Caco-2 (cell line): ENCODE measurements around the gene NLK. TPM values are rescaled to one million over a fixed set of nuclear protein-coding genes. Genes with fewer than 3 reads are reported as not detected.
"Not testable (repeated sequence)": the region's sequence is repeated elsewhere in the genome, so short reads cannot be mapped to it uniquely, and the experiment has no call there.

Experiments
- BruUV-seq: library from RNA; stranded (reverse); fragments of 400-500 nt; replicated peaks from 2 replicates; lab custom pipeline; 2021; lab: Mats Ljungman, UMichigan
- CTCF ChIA-PET: fragments of 300-600 bp; sonication (Branson Sonifier 250); formaldehyde crosslinking; loops from one replicate; lab custom pipeline; 2022; ENCODE audit warnings: antibody characterized with exemption; lab: Charles Lee
- POLR2A ChIA-PET: fragments of 300-600 bp; sonication (Branson Sonifier 250); formaldehyde crosslinking; loops from one replicate; lab custom pipeline; 2022; ENCODE audit warnings: antibody characterized with exemption; lab: Charles Lee
- DNase-seq, 2 experiments: peaks; one replicate each; pipeline versions ENCODE4 v3.0.0 to v3.0.0-alpha.2; 2020 to 2022
- H3K27me3 ChIP-seq: replicated peaks from 2 replicates; pipeline ENCODE4 v1.6.0; 2011; ENCODE audit warnings: low read length; ENCODE audit not compliant: control insufficient read depth, insufficient read depth
- H3K36me3 ChIP-seq: 2 replicates; pipeline ENCODE4 v1.5.1; 2011; ENCODE audit warnings: low read length; ENCODE audit not compliant: control insufficient read depth, insufficient read depth
- H3K4me1 ChIP-seq: fragments of 250-450 bp; sonication (Bioruptor Pico); 2 replicates; pipeline ENCODE4 v1.5.1; 2020; ENCODE audit warnings: mild to moderate bottlenecking
- H3K4me3 ChIP-seq: 2 replicates; pipeline ENCODE4 v1.5.1; 2011; ENCODE audit warnings: low read depth, mild to moderate bottlenecking, control low read depth, low read length
- H3K9me3 ChIP-seq: fragments of 250-450 bp; sonication (Bioruptor Pico); 2 replicates; pipeline ENCODE4 v1.5.1; 2020; ENCODE audit warnings: mild to moderate bottlenecking, moderate library complexity
- H3K27ac Mint-ChIP-seq: one replicate; pipeline ENCODE4 v1.8.0; 2022; ENCODE audit warnings: mixed read lengths; ENCODE audit not compliant: unreplicated experiment
- H3K27me3 Mint-ChIP-seq: one replicate; pipeline ENCODE4 v1.8.0; 2022; ENCODE audit warnings: mixed read lengths; ENCODE audit not compliant: insufficient read depth, unreplicated experiment
- H3K36me3 Mint-ChIP-seq: one replicate; pipeline ENCODE4 v1.8.0; 2022; ENCODE audit warnings: mild to moderate bottlenecking, mixed read lengths; ENCODE audit not compliant: insufficient read depth, unreplicated experiment
- H3K4me1 Mint-ChIP-seq: one replicate; pipeline ENCODE4 v1.8.0; 2022; ENCODE audit warnings: low read depth, mixed read lengths; ENCODE audit not compliant: unreplicated experiment
- H3K4me3 Mint-ChIP-seq: one replicate; pipeline ENCODE4 v1.8.0; 2022; ENCODE audit warnings: mild to moderate bottlenecking, moderate library complexity, mixed read lengths; ENCODE audit not compliant: unreplicated experiment
- H3K9me3 Mint-ChIP-seq: one replicate; pipeline ENCODE4 v1.8.0; 2022; ENCODE audit warnings: mixed read lengths; ENCODE audit not compliant: unreplicated experiment
- CTCF ChIP-seq, 2 experiments: fragments of 200-600 bp in 1 of 2; IDR thresholded peaks; 1 replicate in 1 of 2; 2 replicates in 1 of 2; pipeline versions ENCODE4 v1.5.1 to v1.8.0; 2011 to 2022; ENCODE audit warnings: antibody characterized with exemption in 1 of 2, control low read depth in 1 of 2, inconsistent platforms in 1 of 2, low read depth in 1 of 2, low read length in 1 of 2, mild to moderate bottlenecking in 1 of 2, moderate library complexity in 1 of 2; ENCODE audit not compliant: insufficient read depth in 1 of 2, severe bottlenecking in 1 of 2, unreplicated experiment in 1 of 2
- intact Hi-C: fragments of 100-400 bp; cut with micrococcal nuclease; formaldehyde crosslinking; loops from one replicate; pipeline ENCODE4 v1.10.0; 2022; ENCODE audit not compliant: unreplicated experiment
- total RNA-seq: library from RNA; stranded (reverse); gene quantifications from 2 replicates; pipeline ENCODE4 v1.2.3, GENCODE V29; 2022

Gene NLK
- total RNA-seq, 1 experiment from 2014 or later: 87.3 TPM

GRCh38 chr17:28238547-28239270 lies 196.2 kb downstream of the NLK start:
- H3K9me3 ChIP-seq, H3K27me3 Mint-ChIP-seq, H3K9me3 Mint-ChIP-seq, H3K4me3 Mint-ChIP-seq, H3K36me3 Mint-ChIP-seq, H3K27me3 ChIP-seq, H3K27ac Mint-ChIP-seq, DNase-seq, H3K36me3 ChIP-seq, H3K4me3 ChIP-seq, POLR2A ChIA-PET, BruUV-seq: not testable (repeated sequence)
- peaks cover 34% of the 10 kb centered on the region for H3K4me1 ChIP-seq
- TF ChIP-seq CTCF (IDR thresholded peaks at IDR 0.05; ENCODE audit: insufficient read depth in 1 of 2, low read depth in 1 of 2, low read length in 1 of 2, severe bottlenecking in 1 of 2, unreplicated experiment in 1 of 2): peak in 1 of 2 experiments; percentile 18
- H3K4me1 Mint-ChIP-seq: peaks cover 26% of the 10 kb centered on the region
- CTCF ChIA-PET: interaction anchor here (0.7 to 1.7 kb wide), 5 partner anchors 13 to 497 kb away, joined by 3 to 5 read pairs (median 3); partner anchors contain the start of gene IFT20
- intact Hi-C loops: loop anchor here (10.0 kb wide), 1 partner anchor 166 kb away; the partner anchor contains the start of gene SLC46A1

- ChIA-PET POLR2A (no interaction called here), CTCF (interaction anchor here (0.7 to 1.7 kb wide), 5 partner anchors 12 to 497 kb away, joined by 3 to 5 read pairs (median 3); partner anchors contain the start of gene IFT20)
- H3K4me1 ChIP-seq: peaks cover 30% of the 10 kb centered on the region
- H3K9me3 ChIP-seq: no peaks in the 10 kb centered on the region
- intact Hi-C loops: loop anchor here (10.0 kb wide), 1 partner anchor 166 kb away; the partner anchor contains the start of gene SLC46A1
- BruUV-seq: no TSS peak
- no peak overlapping the region for H3K4me3 ChIP-seq
- Mint-ChIP-seq H3K27me3 (no peaks in the 10 kb centered on the region), H3K9me3 (no peaks in the 10 kb centered on the region), H3K4me3 (no peak overlapping the region), H3K36me3 (peaks cover 1% of the 10 kb centered on the region), H3K4me1 (peaks cover 23% of the 10 kb centered on the region), H3K27ac (no peak overlapping the region)
- no peaks in the 10 kb centered on the region for H3K27me3 ChIP-seq
- DNase-seq: no peak
- H3K36me3 ChIP-seq: no peaks in the 10 kb centered on the region
- TF ChIP-seq CTCF (IDR thresholded peaks at IDR 0.05; ENCODE audit: insufficient read depth in 1 of 2, low read depth in 1 of 2, low read length in 1 of 2, severe bottlenecking in 1 of 2, unreplicated experiment in 1 of 2): no peak
These were observed 196.8 kb downstream of the NLK start for GRCh38 chr17:28239271-28239624.

- intact Hi-C loops: loop anchor here (5.0 kb wide), 1 partner anchor 49 kb away; no protein-coding TSS in a partner anchor
- CTCF ChIA-PET: interaction anchor here (0.8 to 1.9 kb wide), 2 partner anchors 8 to 11 kb away, joined by 3 to 7 read pairs; no protein-coding TSS in a partner anchor
- Mint-ChIP-seq H3K27ac (no peak overlapping the region), H3K4me1 (peaks cover 10% of the 10 kb centered on the region), H3K9me3 (no peaks in the 10 kb centered on the region), H3K27me3 (no peaks in the 10 kb centered on the region), H3K36me3 (no peaks in the 10 kb centered on the region), H3K4me3 (no peak overlapping the region)
- POLR2A ChIA-PET: no interaction called here
- Histone ChIP-seq H3K27me3 (no peaks in the 10 kb centered on the region), H3K36me3 (no peaks in the 10 kb centered on the region), H3K4me3 (no peak overlapping the region), H3K4me1 (peaks cover 20% of the 10 kb centered on the region), H3K9me3 (no peaks in the 10 kb centered on the region)
- BruUV-seq: no TSS peak
- no peak for DNase-seq
- TF ChIP-seq CTCF (IDR thresholded peaks at IDR 0.05; ENCODE audit: insufficient read depth in 1 of 2, low read depth in 1 of 2, low read length in 1 of 2, severe bottlenecking in 1 of 2, unreplicated experiment in 1 of 2): no peak
These were observed 198.3 kb downstream of the NLK start for GRCh38 chr17:28240688-28241340.
